ENCODE data around the gene NLRP8.
"Not testable (repeated sequence)": the region's sequence is repeated elsewhere in the genome, so short reads cannot be mapped to it uniquely, and the experiment has no call there.

Gene NLRP8

DNA sequence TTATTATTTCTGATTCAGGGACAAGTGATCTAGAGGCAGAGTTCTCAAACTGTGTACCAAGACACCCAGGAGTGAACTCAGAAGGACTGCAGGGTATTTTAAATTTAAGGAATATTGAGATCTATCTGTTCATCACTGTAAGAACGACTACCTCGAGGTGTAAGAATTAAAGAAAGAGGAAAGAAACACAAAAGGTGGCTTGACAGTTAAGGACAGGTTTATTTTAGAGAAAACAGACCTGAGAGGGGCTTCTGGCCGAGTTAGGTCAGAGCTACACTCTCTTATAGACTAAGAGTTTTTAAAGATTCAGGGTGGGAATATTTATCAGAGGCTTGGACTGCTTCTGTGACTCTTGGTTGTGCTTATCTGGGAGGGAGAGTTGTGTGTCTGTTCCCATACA lies 26.4 kb downstream of the NLRP8 start:
- DNase-seq (ENCODE audit: low spot score), result no peak

DNA sequence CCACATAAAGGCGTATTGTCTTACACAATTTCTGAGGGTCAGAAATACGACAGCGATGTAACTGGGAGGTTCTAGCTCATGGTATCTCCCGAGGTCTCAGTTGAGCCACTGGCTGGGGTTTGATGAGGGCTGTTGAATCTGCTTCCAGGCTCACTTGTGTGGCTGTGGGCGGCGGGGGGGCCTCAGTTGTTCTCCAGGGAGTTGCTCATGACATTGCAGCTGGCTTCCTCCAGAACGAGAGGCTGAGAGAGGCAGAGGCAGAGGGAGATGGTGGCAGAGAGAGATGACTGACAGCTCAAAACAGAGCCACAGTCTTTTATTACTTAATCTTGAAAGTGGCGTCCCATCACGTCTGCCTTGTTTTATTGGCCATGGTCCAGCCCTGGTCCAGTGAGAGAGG lies 32.8 kb downstream of the NLRP8 start:
- no peak for DNase-seq (ENCODE audit: low spot score)

DNA sequence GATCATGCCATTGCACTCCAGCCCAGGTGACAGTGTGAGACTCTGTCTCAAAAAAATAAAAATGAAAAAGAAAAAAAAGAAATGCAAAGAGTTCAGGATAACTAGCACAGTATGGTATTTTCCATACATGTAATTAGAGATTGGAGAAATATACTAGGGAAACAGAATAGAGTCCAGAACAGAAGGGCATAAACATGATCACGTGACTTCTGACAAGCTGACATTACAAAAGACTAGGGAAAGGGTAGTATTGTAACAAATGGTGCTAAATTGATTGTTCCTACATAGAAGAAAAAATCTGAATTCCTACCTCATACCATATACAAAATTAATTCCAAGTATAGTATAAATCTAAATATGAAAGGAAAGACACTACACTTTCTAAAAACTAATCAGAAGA lies 37.6 kb downstream of the NLRP8 start:
- no peak for DNase-seq (ENCODE audit: low spot score)

DNA sequence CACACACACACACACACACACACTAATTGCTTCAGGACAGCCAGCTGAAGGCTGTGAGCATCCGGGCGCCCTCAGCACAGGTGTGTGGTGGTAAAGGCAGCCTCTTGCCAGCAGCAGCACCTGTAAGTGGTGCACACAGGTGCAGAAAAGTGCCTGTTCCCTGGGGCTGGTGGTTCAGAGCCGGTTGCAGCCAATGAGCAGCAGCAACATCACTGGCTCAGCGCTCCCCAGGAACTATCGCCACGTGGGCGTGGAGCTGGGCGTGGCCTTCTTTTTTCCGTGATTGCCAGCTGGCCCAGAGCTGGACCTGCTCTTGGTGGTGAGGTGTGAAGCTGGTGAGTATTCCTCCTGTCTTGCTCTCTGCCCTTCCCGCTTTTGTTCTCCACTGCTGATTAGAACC lies 38.9 kb downstream of the NLRP8 start, which contains the start of gene NLRP5:
Gene NLRP5, plus strand, starts transcription at position 289 of the 400 bp plus-strand sequence.
- DNase-seq (ENCODE audit: low spot score), result no peak

DNA sequence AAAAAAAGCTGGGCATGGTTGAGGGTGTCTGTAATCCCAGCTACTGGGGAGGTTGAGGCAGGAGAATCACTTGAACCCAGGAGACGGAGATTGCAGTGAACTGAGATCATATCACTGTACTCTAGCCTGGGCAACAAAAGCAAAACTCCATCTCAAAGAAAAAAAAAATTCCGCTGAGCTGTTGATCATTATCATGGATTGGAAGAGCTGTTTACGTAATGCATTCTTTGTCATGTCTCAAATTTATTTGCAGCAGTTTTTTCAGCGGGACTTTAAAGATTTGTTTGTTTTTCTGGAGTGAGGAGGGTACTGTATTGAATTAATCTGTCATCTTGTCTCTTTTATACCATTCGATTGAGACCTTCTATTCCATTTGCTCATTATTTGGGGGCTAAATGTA lies 43.2 kb downstream of the NLRP8 start:
- no peak for DNase-seq (ENCODE audit: low spot score)

DNA sequence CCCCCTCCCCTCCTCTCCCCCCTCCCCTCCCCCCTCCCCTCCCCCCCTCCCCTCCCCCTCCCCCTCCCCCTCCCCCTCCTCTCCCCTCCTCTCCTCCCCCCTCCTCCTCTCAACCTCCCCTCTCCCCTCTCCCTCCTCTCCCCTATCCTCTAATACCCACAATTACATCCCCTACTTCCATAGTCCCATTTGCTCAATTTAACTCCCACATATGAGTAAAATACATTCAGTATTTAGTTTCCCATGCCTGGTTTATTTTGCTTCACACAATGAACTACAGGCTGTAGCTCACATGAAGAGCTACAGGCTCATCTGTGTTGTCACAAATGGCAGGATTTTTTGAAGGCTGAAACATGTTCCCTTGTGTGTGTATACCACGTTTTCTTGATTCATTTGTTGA lies 45.9 kb downstream of the NLRP8 start:
- no peak for DNase-seq (ENCODE audit: low spot score)

DNA sequence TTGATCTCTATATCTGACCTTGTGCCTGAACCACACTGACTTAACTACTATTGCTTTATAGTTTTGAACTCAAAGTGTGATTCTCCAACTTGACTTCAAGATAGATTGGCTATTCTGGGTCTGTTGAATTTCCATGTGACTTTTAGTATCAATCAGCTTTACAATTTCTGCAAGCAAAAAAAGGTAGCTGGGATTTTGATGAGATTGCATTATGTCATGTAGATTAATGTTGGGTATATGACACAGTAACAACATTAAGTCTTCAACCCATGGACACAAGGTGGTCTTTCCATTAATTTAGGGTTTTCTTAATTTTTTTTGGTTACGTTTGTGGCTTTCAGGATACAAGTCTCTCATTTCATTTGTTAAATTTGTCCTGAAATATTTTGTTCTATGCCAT lies 67.1 kb downstream of the NLRP8 start:
- DNase-seq (ENCODE audit: low spot score), result no peak

DNA sequence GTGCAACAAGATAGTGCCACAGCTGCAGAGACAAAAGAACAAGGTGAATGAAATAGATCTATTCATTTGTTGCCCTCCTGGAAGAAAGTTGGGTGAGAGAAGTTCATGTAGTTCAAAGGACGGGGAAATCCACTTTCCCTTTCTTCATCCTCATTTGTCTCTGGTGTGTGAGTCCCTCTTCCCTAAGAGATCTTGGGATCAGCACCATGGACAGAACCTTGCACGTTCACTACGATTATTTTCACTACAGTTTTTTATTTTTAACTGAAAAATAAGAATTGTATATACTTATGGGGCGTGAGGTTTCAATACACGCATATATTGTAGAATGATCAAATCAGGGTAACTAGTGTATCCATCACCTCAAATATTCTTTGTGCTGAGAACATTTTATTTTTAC lies 68.1 kb downstream of the NLRP8 start:
- DNase-seq (ENCODE audit: low spot score), result no peak

DNA sequence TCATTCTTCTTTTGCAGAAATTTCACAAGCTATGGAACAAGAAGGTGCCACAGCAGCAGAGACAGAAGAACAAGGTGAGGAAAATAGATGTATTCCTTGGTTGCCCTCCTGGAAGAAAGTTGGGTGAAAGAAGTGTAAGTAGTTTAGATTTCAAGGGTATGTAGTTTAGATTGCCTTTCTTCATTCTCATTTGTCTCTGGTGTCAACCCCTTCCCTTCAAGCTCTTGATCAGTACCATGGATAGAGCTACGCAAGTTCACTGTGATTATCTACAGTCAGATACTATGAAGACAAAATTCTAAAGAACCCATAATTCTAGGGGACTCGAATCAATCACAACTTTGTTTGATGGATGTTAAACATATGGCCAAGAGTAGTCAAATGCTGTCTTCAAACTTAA lies 71.7 kb downstream of the NLRP8 start:
- not testable (repeated sequence) for DNase-seq (ENCODE audit: low spot score)

DNA sequence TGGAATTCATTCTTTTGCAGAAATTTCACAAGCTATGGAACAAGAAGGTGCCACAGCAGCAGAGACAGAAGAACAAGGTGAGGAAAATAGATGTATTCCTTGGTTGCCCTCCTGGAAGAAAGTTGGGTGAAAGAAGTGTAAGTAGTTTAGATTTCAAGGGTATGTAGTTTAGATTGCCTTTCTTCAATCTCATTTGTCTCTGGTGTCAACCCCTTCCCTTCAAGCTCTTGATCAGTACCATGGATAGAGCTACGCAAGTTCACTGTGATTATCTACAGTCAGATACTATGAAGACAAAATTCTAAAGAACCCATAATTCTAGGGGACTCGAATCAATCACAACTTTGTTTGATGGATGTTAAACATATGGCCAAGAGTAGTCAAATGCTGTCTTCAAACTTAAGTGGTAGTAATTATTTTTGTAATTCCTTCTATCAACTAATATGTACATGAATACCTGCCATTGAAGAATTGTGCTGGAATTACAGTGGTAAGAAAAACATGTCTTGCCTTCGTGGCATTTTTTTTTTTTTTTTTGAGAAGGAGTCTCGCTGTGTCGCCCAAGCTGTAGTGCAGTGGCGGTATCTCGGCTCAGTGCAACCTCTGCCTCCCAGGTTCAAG lies 72.8 kb downstream of the NLRP8 start:
- DNase-seq (ENCODE audit: low spot score), result not testable (repeated sequence)

DNA sequence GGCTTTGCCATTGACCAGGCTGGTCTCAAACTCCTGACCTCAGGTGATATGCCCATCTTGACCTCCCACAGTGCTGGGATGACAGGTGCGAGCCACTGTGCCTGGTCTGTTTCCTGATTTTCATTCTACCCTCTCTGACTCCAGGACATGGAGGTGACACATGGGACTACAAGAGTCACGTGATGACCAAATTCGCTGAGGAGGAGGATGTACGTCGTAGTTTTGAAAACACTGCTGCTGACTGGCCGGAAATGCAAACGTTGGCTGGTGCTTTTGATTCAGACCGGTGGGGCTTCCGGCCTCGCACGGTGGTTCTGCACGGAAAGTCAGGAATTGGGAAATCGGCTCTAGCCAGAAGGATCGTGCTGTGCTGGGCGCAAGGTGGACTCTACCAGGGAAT lies 79.1 kb downstream of the NLRP8 start:
- no peak for DNase-seq (ENCODE audit: low spot score)

Data from pons (tissue), 1 donor.